Renal cortex interstitium (tissue), 11 donors: ENCODE data around the gene PRKAG1. TPM values are rescaled to one million over a fixed set of nuclear protein-coding genes. Genes with fewer than 3 reads are reported as not detected.

Experiments
- DNase-seq, 11 donors: peaks; one replicate each; pipeline ENCODE4 v3.0.0-alpha.2; 2013; ENCODE audit warnings: low read depth in 9 of 11, low spot score in 4 of 11; ENCODE audit errors: extremely low read depth in 1 of 11
- polyA plus RNA-seq, 3 donors: library from polyadenylated mRNA; unstranded; fragments of 120-200 nt; gene quantifications; one replicate each; pipeline ENCODE4 v1.2.1, GENCODE V29; 2013; ENCODE audit not compliant: insufficient read length in 3 of 3

PRKAG1 gene
- polyA plus RNA-seq, 3 donors, result 76.4 to 87.5 (median 80.4) TPM

DNA sequence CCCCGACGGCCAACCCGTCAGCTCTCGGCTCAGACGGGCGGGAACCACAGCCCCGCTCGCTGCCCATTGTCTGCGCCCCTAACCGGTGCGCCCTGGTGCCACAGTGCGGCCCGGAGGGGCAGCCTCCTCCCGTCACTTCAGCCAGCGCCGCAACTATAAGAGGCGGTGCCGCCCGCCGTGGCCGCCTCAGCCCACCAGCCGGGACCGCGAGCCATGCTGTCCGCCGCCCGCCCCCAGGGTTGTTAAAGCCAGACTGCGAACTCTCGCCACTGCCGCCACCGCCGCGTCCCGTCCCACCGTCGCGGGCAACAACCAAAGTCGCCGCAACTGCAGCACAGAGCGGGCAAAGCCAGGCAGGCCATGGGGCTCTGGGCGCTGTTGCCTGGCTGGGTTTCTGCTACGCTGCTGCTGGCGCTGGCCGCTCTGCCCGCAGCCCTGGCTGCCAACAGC is 40.3 kb downstream of the PRKAG1 start, which contains the start of gene WNT1:
Gene WNT1 (plus strand): TSS at position 32 of the 450 bp plus-strand sequence. CDS start 329 bp downstream, at position 361.
- no peak for DNase-seq

DNA sequence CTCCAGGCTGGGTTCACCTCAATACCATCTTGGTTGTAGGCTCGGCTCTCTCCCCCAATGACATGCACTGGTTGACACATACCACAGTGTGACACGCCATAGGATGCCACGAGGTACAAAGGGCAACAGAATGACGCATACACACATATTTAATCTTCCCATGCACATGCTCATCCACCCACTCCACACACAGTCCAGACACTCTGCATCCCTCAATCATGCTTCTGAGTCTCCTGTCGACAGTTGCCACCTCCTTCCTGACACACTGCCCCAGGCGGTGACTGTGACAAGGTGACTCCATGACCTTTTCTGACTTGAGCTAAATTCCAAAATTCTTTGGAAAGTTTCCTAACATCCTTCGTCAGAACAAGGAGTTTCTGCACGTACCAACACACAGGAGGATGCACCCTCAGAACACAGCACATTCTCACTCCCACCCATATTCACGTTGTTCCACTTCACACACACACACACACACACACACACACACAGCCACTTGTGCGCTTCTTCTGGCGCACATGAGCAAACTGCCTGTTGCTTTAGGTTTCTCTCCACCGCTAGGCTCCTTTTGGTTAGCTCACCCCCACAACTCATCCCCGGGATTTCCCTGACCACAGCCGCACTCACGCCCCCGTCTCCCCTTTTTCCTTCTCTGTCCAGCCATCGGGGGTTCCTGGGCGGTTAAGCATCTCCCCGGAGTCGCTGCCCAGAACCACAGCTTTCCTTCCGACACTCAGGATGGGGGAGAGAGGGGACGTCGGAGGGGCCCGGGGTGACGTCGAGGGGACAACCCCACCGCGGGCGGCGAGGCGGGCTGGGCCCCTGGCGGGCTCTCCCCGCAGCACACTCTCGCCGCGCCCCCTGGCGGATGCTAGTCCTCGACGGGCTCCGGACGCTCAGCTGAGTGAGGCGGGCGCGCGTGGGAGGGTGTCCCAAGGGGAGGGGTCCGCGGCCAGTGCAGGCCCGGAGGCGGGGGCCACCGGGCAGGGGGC is 41.0 kb downstream of the PRKAG1 start:
- no peak for DNase-seq

DNA sequence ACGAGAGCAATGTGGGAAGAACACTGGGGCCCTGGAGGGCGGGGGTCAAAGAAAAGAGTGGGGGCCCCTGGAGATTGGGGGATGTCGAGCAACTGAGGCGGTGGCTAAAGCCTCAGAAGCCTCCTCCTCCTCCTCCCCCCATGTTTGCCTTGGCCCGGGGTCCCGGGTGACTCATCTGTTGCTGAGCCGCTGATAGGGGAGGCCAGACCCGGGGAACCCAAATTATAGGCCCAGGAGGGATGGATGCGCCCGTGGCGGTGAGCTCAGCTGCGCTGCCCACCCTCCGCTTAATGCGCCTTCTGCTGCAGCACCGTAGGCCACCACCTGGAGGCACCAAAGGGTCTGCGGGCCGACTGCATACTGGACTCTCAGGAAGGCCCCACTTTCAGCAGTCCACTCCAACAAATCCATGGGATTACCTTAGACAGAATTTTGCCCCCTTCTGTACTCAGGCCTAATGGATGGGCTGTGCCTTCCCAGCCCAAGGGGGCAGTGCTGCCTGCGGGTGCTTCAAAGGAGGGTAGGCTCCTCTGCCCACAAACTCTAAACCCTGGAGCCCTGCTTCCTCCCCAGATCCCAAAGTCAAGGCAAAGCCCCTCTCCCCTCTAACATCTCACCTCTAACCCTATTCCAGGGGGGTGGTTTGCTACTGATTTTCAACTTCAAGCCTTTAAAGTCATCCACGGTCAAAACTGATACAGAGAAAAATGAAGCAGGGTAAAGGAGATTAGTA is 44.5 kb downstream of the PRKAG1 start:
- DNase-seq, result no peak

DNA sequence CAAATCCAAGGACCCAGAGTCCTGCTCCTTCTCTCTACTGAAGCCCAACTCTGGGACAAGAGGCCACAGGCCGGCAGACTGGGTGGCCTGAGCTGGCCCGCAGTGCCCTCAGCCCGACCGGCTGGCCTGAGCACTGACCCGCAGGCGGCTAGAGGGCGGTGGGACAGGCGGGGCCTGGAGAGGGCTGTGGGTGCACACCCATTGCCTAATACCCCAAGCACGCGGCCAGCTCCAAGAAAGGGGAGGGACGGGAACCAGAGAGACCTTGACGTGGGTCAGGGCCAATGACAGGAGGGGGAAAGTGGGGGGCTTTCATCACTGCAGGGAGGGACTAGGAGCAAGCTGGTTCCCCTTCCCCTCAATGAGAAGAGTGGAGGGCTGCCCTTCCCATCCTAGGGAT is 45.0 kb downstream of the PRKAG1 start:
- DNase-seq, result no peak

DNA sequence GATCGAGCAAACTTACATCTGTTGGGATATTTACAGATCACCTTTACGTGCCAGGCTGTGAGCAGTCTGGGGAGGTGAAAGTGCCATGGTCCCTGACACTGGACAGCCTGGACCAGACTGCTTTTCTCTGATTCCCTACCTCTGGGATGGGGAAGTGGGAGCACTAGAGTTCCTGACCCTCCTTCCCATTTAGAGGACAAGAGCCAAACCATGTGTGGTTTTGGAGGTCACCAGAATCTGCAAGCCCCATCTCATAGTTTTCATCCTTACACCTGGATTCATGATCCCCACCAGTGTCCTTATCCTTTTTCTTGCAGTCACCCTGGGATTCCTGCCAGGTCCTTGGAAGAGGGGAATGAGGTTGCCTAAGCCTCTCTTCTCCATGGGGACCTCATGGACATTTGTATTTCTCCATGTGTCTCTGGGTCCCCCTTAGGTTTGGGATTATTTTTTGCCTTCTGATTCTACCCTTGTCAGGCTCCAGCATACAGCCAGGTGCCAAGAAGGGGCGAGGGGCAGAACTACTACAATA is 45.6 kb downstream of the PRKAG1 start:
- DNase-seq, result no peak

DNA sequence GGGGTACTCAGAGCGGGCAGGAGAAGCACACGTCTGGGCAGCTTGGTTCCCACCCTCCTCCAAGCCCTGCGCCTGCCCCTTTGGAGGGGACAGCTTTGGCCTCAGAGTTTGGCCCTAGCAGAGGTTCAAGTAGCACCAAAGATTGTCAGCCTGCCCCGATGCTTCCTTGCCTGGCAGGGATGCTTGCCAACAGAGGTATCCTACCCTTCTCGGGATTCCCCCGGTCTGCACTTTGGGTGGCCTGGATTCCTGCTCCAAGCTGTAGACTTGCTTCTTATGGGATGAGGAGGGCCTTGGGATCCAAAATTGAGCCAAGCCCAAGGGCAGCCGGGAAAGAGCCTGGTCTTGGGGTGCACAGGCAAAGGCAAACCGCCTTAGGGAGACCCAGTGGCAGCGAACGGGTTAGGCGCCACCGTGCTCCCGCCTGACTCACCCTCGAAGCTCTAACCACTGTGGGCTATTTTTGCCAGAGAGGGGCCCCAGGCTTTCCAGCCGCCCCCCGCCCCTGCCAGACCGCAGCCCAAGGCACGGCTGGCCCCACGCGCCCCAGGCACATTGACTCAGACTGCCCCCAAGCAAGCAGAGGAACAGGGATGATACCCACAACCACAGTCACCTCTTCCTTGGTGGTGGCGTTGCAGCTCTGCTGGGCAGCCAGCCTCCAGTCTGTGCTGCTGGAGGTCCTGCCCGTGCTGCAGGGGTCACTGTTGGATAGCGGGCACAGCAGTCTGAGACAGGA is 46.2 kb downstream of the PRKAG1 start:
- DNase-seq, result no peak

DNA sequence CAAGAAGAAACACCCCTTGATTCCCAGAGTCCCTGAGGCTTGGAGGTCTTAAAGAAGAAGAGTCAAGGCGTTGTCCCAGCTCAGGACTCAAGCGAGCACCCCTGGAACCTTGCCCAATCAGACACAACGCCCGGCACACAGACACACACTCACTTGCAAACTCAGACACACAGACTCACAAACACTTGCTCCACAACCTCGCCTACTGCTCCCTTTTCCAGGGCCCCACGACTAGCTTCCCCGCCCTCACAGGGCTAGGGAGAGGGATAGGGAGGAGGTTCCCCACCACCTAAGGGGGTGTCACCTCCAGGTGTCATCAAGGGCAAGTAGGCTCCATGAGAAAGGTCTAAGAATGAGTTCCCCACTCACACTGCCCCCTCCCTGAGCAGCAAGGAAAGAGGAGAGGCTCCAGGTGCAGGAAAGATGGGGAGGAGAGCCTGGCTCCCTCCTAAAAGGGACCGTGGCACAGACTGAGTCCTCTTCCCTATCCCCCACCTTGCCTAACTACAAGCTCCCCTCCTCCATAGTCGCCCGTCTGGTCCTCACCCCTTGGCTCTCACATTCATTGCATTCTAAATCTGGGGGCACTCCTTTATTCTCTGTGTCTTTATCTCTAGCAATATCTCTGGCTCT is 47.8 kb downstream of the PRKAG1 start:
- DNase-seq, result no peak

DNA sequence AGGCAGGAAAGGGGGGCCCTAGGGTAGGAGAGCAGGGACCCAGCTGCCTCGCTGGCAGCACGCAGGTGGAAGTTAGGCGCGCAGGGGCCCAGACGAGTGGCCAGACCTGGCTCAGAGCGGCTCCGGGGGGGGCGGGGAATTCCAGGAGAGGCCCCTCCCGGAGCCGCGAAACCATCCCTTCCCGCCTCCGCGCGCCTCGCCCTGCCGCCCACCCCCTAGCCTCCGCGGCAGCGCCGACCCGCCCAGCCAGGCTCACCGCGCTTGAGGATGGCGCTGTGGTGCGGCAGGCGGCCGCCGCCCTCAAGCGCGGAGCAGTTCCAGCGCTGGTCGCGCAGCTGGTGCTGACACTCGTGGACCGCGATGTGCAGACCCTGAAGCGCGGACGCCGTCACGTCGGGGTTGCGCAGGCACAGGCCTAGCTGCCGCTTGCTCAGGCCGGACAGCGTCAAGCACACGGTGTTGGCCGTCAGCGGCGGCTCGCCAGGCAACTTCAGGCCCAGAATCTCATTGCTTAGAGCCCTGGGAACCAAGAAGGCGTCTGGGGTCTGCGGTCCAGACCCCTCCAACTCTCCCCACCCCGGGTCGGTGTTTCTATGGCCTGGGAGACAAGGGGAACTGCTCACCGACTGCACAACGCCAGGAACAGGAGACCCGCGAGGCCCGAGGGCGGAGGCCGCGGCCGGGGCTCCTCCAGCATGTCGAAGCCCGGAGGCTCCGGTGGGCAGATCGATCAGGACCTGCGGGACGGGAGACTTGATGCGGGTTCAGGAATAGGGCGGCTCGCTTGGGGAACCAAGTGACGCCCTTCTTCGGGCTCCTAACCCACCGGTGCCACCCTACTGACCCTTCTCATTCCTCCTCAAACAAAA is 48.5 kb downstream of the PRKAG1 start:
- no peak for DNase-seq

DNA sequence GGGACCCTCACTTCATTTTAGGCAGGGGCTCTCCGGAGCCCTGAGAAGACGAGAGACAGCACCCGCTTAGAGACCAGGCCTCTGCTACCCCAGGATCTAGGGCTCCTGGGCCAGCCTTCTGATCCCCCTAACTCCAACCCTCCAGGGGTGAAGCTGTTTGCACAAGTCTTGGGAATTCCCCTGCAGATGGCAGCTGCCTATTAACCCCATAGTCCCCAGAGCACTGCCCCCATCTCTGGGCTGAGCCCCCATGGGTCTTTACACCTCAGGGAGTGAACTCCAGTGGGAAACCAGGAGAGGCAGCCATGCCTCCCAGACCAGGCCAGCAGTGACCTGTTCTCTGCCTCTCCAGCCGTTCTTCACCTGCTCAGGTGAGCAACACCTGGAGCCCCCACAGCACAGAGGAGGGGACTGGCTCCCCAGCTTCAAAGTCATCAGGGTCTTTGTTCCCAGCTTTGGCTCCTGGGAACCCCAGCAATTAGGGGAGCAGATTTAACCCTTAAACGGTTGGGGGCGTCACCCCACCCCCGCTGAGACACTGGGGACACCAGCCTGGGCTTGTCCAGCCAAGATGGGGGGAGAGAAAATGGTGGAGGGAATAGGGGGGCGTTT is 49.3 kb downstream of the PRKAG1 start:
- DNase-seq, result no peak

DNA sequence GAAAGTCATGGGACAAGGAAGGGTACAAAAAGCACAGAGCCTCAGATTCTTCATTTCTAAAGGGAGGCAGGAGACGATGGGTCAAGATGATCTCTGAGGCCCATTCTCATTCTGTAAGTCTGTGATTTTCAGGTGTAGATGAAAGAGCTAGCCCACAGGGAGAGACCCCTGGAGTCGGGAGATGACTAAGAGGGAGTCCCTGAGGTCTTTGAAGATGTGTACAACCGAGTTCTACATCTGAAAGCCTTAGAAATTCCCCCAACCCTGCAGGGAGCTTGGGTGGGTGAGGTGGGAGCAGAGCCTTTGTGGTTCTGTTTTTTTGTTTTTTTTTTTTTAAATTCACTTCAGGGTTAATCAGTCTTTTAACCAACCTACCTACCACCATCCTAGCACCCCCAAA is 50.1 kb downstream of the PRKAG1 start:
- no peak for DNase-seq

DNA sequence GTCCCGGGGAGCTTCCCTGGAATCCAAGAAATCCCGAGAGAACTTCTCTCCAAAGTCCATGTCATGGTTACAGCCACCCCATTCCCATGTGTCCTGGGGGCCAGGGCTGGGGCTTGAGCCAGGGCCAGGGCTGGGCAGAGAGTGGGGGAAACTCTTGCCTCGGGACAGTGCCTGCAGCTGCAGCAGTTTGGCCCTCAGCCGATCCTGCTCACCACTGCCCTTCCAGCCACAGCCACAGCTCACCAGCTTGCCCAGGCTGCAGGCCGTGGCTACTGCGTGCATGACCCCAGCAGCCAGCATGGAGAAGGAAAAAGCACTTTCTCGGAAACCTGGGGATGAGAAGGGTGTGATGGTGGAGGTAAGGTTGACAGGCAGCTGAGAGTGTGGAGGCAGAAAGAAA is 50.6 kb downstream of the PRKAG1 start:
- DNase-seq, result no peak

DNA sequence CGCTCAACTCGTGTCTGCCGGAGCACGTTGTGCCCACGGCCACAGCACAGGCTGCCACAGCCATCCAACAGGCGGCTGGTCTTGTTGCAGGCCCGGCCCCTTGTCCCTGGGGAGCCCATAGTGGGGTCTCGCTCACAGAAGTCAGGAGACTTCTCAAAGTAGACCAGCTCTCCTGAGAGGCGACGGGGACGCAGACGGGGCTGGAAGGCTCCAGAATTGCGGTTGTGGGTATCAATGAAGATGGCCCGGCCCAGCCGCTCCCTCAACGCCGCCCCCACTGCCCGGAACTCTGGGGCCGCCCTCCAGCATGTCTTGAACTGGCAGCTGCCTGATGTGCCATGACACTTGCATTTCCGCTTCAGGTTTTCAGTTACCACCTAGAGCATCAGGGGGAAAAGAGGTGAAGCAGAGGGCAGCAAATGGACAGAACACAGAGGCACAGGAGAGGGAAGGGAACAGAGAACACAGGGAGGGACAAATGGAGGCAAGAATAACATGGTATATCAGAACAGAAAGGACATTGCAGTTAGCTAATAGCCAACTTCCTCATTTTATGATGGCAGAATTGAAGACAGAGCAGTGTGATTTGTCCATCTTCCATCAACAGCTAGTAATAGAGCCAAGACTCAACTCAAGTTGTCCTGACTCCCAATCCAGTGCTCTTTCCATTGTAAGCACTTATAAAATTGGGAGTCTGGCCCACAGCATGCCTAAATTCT is 52.2 kb downstream of the PRKAG1 start:
- DNase-seq, result no peak

DNA sequence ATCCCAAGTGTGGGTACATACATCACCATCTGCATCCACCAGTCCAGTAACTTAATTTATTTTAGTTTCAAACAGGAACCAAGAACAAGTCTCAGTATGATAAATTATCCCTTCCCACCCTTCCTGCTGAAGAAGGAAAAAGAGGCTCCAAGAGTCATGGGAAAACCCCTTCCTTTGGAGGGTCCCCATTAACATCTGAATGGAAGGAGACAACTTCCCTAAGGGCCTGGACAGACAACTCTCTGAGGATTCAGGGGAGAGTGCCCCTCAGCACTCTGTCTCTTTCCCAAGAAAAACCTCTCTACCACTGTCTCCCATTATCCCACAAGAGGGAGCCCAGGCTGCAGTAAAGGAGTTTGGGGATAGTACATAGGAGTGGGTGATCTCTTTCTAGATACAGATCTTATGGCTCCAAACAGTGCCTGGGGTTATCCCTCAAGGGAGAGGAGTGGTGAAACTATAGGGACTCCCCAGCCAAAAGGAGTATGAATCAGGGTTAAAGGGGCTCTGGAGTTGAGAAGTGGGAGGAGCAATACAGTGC is 53.2 kb downstream of the PRKAG1 start:
- no peak for DNase-seq

DNA sequence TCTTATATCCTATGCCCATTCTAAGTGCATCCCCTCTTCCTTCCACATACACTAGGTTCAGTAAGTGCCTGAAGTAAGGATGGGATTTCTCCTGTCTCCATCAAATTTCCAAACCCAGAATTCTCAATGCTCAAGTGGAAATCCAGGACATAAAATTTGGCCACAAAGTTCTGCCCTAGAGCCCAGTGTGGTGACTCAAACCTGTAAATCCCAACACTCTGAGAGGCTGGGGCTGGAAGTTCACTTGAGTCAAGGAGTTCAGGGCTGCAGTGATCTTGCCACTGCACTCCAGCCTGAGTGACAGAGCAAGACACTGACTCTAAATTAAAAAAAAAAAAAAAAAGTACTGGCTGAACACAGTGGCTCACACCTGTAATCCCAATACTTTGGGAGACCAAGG is 56.8 kb downstream of the PRKAG1 start:
- DNase-seq, result no peak

DNA sequence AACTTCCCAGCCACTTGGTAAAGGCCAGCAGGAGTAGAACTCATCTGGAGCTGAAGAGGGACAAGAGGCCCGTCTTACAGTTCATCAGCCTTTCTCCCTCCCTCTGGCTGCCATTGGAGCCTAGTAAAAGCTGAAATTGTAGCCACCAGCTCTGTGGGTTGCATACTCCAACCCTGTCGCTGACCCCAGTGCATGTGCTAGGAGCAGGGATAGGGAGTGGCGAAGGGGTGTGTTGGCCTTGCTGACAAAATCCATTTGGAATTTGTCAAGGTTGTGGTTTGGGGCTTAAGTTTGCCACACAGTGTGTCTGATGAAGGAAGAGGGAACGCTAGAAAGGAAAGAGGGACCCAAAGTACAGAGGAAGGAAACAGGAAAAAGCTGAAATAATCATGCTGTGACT is 57.2 kb downstream of the PRKAG1 start:
- DNase-seq, result no peak

DNA sequence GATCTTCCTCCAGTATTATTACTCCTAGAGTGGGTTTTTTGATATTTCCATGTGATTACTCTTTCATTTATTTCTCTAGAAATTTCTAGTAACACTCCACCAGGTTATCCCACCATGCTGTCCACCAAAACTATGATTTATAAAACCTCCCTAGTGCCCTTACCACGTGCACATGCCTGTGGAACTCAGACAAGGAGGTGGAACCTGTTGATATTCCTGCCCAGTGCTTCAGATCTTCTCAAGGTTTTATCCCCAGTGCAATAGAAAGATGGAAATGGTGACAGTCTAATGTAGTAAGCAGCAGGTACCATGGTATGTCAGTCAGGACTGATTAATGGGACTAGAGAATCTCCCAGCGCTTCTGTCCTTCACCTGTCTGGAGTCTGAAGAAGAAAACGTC is 57.7 kb downstream of the PRKAG1 start:
- no peak for DNase-seq

DNA sequence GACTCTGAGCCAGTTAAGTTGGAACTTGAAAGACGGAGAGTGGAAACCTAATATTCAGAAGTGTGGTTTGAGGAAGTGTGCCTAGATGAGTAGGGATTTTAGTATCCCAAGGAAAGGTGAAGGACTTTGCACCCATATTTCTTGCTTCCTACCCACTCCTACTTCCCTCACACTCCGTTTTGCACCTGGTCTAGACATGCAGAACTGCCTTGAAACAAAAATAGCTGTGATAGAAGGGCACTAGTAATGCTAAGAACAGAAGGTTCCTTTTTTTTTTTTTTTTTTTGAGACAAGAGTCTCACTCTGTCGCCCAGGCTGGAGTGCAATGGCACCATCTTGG is 60.6 kb downstream of the PRKAG1 start:
- no peak for DNase-seq
